Upper lobe of left lung (tissue), 4 donors: ENCODE measurements around the gene PLD2.

Experiments used
- POLR2A ChIP-seq, 4 donors: fragments of 450-650 bp; IDR thresholded peaks; one replicate each; pipeline ENCODE4 v1.5.1; 2016 to 2017; ENCODE audit warnings: antibody characterized with exemption in 4 of 4, mild to moderate bottlenecking in 2 of 4
- POLR2AphosphoS5 ChIP-seq, 2 donors: sonication (generic); formaldehyde crosslinking; IDR thresholded peaks; one replicate each; pipeline ENCODE4 v1.5.1; 2017; ENCODE audit warnings: antibody characterized with exemption in 2 of 2
- TF ChIP-seq, protein P1 (sequence below), 6 experiments: fragments of 450-650 bp in 4 of 6; fragments of 200-600 bp in 2 of 6; sonication (generic) in 2 of 6; IDR thresholded peaks; one replicate each; pipeline ENCODE4 v1.5.1; 2016 to 2019; ENCODE audit warnings: antibody characterized with exemption in 6 of 6

DNA sequence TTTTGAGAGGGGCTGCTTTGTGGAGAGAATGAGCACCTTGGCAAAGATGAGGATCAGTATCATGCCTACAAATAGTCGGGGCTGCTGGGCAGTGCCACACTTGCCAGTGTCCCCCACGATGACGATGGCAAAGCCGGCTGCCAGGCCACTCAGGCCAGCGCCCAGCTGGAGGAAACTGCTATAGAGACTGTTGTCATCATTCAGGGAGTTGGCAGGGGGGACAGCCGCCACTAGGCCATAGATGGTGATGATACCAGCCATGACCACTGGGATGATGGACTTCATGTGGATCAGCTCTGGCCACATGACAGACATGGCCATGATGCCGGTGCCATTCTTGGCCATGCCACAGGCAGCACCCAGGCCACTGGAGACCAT is 50.0 kb downstream of the PLD2 start:
- TF ChIP-seq POLR2A (IDR thresholded peaks at IDR 0.05) (no peak), POLR2AphosphoS5 (IDR thresholded peaks at IDR 0.05) (no peak)
- TF ChIP-seq, protein P1, sequence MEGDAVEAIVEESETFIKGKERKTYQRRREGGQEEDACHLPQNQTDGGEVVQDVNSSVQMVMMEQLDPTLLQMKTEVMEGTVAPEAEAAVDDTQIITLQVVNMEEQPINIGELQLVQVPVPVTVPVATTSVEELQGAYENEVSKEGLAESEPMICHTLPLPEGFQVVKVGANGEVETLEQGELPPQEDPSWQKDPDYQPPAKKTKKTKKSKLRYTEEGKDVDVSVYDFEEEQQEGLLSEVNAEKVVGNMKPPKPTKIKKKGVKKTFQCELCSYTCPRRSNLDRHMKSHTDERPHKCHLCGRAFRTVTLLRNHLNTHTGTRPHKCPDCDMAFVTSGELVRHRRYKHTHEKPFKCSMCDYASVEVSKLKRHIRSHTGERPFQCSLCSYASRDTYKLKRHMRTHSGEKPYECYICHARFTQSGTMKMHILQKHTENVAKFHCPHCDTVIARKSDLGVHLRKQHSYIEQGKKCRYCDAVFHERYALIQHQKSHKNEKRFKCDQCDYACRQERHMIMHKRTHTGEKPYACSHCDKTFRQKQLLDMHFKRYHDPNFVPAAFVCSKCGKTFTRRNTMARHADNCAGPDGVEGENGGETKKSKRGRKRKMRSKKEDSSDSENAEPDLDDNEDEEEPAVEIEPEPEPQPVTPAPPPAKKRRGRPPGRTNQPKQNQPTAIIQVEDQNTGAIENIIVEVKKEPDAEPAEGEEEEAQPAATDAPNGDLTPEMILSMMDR (IDR thresholded peaks at IDR 0.05): peak in 1 of 6 experiments; percentile 9
